Activated naive CD4-positive, alpha-beta T cell treated with anti-CD3 and anti-CD28 coated beads, Interleukin-2, amount 50 U/mL, for 72 hours (primary cell): ENCODE measurements around the gene NPEPPS. TPM values are rescaled to one million over a fixed set of nuclear protein-coding genes. Genes with fewer than 3 reads are reported as not detected.

ENCODE experiments used
- total RNA-seq, 2 donors: library from RNA; stranded (reverse); gene quantifications; one replicate each; pipeline ENCODE4 v1.2.3, GENCODE V29; 2022

The NPEPPS gene
- total RNA-seq, 2 donors from 2014 or later: 134 to 185 TPM

Other genes starting within 250 kb of the NPEPPS start
- 1 to 10 TPM; 3.8 to 6.8 TPM for gene EFCAB13, start 207.2 kb upstream of the NPEPPS start, total RNA-seq
- gene KPNB1, start 118.8 kb downstream of the NPEPPS start, total RNA-seq: 100 to 1,000 TPM; 560 to 601 TPM
- 10 to 100 TPM; 15.4 to 21.4 TPM for gene TBKBP1, start 163.1 kb downstream of the NPEPPS start, total RNA-seq
- gene TBX21, start 202.1 kb downstream of the NPEPPS start, total RNA-seq: 10 to 100 TPM; 39.6 to 73.5 TPM